ENCODE data around the gene CACNA2D4.

The CACNA2D4 gene

DNA sequence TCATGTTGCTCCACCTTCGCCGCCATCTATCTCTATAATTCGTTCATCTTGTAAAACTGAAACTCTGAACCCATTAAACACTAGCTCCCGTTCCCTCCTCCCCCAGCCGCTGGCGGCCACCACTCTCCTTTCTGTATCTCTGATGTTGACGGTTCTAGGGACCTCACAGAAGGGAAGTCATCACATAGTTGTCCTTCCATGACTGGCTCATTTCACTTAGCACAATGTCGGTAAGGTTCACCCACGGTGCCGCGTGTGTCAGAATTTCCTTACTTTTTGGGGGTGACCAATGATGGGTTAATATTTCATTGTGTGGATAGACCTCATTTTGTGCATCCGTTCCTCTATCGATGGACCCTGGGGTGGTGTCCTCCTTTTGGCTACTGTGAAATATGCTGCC, 2.0 kb upstream of the CACNA2D4 start:
- Histone ChIP-seq H4K20me1 (no peaks in the 10 kb centered on the region), H3K4me3 (peak overlapping the region; percentile 70), H3K27ac (peak overlapping the region; percentile 95), H3K4me1 (peaks cover 97% of the 10 kb centered on the region), H3K36me3 (no peaks in the 10 kb centered on the region), H3K9ac (peak overlapping the region; percentile 72), H3K27me3 (no peaks in the 10 kb centered on the region), H3K9me3 (no peaks in the 10 kb centered on the region), H3K4me2 (peak overlapping the region; percentile 94)
- no peak for TF ChIP-seq Cebpa-rat (IDR thresholded peaks at IDR 0.05)

- no peaks in the 10 kb centered on the region for H4K20me1 ChIP-seq
- H3K4me1 ChIP-seq: peaks cover 97% of the 10 kb centered on the region
- no peaks in the 10 kb centered on the region for H3K36me3 ChIP-seq
- H3K27me3 ChIP-seq: no peaks in the 10 kb centered on the region
- peak overlapping the region; percentile 70 for H3K4me3 ChIP-seq
- no peaks in the 10 kb centered on the region for H3K9me3 ChIP-seq
- peak overlapping the region; percentile 88; the same call in 1 of the 2 replicates for H3K9ac ChIP-seq
- no peak for TF ChIP-seq Cebpa-rat (IDR thresholded peaks at IDR 0.05)
- peak overlapping the region; percentile 95 for H3K27ac ChIP-seq
- peak overlapping the region; percentile 94 for H3K4me2 ChIP-seq
Measured at GRCh38 chr12:1919763-1920162, 1.3 kb upstream of the CACNA2D4 start.

DNA sequence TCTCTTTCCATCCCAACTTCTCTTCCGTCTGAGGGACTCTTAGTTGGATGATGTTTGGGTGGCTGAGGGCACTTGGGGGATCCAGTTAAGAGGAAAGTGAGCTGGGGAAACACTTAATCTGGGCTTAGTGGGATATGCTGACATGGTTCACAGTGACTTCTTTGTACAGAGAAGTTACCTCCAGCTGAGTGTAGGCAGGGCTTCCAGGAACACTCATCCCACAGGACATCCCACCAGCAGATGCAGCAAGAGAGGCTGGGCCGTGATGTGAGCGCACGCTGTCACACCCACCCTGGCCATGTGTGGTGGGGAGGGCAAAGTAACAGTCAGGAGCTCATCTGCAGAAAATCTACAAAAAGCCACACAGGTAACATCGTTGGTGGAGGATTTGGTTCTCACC, 832 bp upstream of the CACNA2D4 start:
- Histone ChIP-seq H3K4me2 (peak overlapping the region; percentile 94), H3K27ac (peak overlapping the region; percentile 95), H3K9me3 (no peaks in the 10 kb centered on the region), H3K4me1 (peaks cover 97% of the 10 kb centered on the region), H4K20me1 (no peaks in the 10 kb centered on the region), H3K36me3 (no peaks in the 10 kb centered on the region), H3K4me3 (peak overlapping the region; percentile 70), H3K27me3 (no peaks in the 10 kb centered on the region), H3K9ac (peak overlapping the region; percentile 88)
- TF ChIP-seq Cebpa-rat (IDR thresholded peaks at IDR 0.05): no peak

DNA sequence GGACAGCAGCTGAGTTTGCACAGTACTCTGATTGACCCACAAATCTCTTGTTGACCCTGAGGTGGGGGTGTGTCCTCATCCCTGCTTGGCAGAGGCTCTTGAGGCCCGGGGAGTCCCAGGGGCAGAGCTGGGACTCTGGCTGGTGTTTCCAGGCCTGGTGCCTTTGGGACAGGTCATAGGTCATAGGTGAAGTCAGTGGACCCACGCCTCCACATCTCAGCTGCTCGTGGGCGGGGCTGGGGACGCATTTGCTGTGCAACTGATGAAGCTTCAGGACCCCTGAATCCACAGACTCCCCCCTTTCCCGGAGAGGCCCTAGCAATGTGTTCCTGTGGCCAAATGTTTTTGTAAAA, 408 bp upstream of the CACNA2D4 start:
- Histone ChIP-seq H3K9ac (peak overlapping the region; percentile 88), H3K4me1 (peaks cover 97% of the 10 kb centered on the region), H3K27ac (peak overlapping the region; percentile 95), H3K27me3 (no peaks in the 10 kb centered on the region), H4K20me1 (no peaks in the 10 kb centered on the region), H3K36me3 (no peaks in the 10 kb centered on the region), H3K4me2 (peak overlapping the region; percentile 94), H3K4me3 (peak overlapping the region; percentile 70), H3K9me3 (no peaks in the 10 kb centered on the region)
- no peak for TF ChIP-seq Cebpa-rat (IDR thresholded peaks at IDR 0.05)

DNA sequence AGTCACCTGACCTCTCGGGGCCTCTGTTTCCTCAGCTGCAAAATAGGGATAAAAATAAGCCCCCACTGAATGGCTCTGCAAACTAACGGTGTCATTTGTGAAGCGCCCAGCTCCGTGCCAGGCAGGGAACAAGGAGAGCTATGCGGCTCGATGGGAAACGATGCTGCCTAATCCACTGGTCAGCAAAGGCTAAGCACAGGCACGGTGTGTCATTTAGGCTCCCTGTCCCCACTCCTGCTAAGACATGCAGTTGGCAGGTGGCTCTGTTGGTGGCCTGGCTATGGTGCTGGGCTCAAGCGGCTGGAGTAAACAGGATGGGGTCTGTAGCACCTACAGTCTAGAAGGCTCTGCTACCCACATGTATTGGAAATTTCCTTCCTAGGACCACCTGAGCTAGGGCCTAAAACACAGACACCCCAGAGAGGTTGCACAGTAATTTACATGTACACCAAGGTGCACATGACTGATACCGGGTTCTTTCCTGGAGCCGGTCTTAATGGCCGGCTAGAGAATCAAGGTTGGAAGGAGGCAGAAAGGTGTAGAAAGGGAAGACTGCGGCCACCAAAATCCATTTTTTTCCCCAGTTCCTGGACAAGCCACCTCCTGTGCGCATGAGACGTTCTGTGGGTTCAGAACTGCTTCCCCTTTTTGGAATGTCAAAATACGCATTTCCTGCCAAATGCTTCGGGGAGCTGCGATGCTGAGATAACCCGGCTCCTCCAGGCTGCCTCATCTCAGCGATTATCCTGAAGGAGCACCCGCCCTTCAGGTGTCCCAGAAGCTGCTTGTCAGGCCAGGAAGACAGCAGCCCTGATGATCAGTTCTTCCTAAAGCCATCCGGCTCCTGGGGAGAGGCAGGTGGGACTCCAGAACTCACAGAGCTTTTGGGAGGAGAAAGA, 1.0 kb downstream of the CACNA2D4 start:
- H3K9ac ChIP-seq: peak overlapping the region; percentile 88
- no peaks in the 10 kb centered on the region for H3K9me3 ChIP-seq
- no peaks in the 10 kb centered on the region for H4K20me1 ChIP-seq
- no peaks in the 10 kb centered on the region for H3K27me3 ChIP-seq
- H3K4me2 ChIP-seq: peak overlapping the region; percentile 94
- H3K4me1 ChIP-seq: peaks cover 97% of the 10 kb centered on the region
- TF ChIP-seq Cebpa-rat (IDR thresholded peaks at IDR 0.05): no peak
- H3K4me3 ChIP-seq: peak overlapping the region; percentile 70
- H3K36me3 ChIP-seq: no peaks in the 10 kb centered on the region; the same call in 1 of the 2 replicates
- H3K27ac ChIP-seq: peak overlapping the region; percentile 95

GRCh38 chr12:1916371-1917171, 1.9 kb downstream of the CACNA2D4 start:
- no peak for TF ChIP-seq Cebpa-rat (IDR thresholded peaks at IDR 0.05)
- Histone ChIP-seq H3K4me2 (peak overlapping the region; percentile 94), H3K4me3 (peak overlapping the region; percentile 70), H3K27me3 (no peaks in the 10 kb centered on the region), H3K4me1 (peaks cover 99% of the 10 kb centered on the region), H3K9ac (peak overlapping the region; percentile 88), H4K20me1 (no peaks in the 10 kb centered on the region), H3K9me3 (no peaks in the 10 kb centered on the region), H3K36me3 (no peaks in the 10 kb centered on the region; the same call in 1 of the 2 replicates), H3K27ac (peak overlapping the region; percentile 95)

DNA sequence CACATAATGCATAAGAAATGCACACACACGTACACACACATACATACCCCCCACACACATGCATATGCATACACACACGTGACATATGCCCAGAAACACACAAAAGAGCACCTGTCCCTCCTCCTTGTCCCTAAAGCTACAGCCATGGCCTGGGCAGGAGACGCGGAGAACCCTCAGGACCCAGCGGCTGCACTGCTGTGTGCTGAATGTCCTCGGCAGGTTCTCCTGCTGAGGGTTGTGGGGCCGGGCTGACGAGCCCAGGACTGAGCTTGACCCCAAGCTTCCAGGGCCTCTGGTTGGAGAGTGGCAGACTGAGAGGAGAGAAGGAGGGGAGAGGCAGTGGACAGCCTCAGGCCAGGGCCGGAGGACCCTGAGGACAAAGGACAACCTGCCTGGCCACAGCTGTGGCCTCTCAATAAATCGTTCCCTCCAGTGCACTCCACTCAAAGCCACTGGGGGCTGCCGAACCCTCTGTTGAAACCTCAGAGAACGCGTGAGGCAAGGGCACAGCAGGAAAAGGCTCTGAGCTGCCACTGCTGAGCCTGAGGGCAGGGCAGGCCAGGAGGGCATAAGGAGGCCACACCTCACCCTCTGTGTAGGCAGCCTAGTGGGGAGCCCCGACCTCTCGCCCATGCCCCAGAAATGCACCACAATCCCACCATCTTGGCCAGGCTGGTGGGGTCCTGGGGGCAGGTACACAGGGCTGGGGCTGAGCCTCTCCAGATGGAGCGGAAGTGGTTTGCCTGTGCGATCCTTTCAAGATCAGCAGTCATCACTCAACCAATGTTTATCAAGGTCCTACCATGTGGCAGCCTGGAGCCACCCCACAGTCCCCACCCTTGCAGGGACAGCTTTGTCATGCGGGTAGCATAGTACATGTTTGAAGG, 3.1 kb downstream of the CACNA2D4 start:
- Histone ChIP-seq H3K4me3 (peak overlapping the region; percentile 23; the same call in 1 of the 2 replicates), H3K4me1 (peaks cover 91% of the 10 kb centered on the region), H3K27me3 (no peaks in the 10 kb centered on the region), H4K20me1 (no peaks in the 10 kb centered on the region), H3K9ac (peak overlapping the region; percentile 88; the same call in 1 of the 2 replicates), H3K4me2 (peak overlapping the region; percentile 94), H3K9me3 (no peaks in the 10 kb centered on the region), H3K36me3 (peaks cover under 1% of the 10 kb centered on the region; the same call in 1 of the 2 replicates), H3K27ac (peak overlapping the region; percentile 95)
- no peak for TF ChIP-seq Cebpa-rat (IDR thresholded peaks at IDR 0.05)

DNA sequence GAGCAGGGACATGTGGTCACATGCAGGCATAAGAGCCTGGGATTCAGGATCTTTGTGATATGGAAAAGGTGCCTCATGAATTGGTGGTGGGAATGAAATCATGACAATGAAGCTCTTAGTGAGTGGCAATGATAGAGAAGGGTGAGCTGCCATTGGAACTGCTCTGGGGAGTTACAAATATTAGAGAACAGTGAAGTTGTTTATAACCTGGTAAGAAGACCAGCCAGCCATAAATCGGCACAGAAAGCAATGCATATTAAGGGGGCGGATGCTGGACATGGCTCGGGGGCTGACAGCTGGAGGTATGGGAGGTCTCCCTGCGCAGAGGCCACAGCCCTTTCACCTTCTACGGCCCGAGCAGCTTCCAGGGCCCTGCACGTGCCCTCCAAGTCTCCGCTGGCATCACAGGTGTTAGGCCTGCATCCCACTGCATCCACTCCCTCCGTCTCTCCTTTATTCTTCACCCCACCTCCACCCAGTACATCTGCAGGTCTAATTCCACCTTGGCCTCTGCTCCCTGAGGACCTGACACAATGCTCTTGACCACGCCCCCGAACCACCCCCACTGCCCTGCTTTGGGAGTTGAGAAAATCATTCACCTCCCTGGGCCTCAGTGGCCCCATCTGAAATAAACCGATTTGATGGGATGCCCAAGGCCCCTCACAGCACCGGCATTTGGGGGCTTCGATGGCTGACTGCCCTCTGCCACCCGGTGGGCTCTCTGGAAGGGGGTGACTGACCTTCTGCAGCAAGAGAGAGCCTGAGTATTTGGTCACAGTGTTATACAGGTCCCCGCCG, 4.1 kb downstream of the CACNA2D4 start:
- peaks cover 10% of the 10 kb centered on the region; the same call in 1 of the 2 replicates for H3K36me3 ChIP-seq
- peaks cover 81% of the 10 kb centered on the region for H3K4me1 ChIP-seq
- no peaks in the 10 kb centered on the region for H3K27me3 ChIP-seq
- H3K4me3 ChIP-seq: no peak overlapping the region
- H3K9ac ChIP-seq: no peak overlapping the region
- no peak for TF ChIP-seq Cebpa-rat (IDR thresholded peaks at IDR 0.05)
- H3K27ac ChIP-seq: peak overlapping the region; percentile 95
- no peaks in the 10 kb centered on the region for H3K9me3 ChIP-seq
- no peaks in the 10 kb centered on the region for H4K20me1 ChIP-seq
- peak overlapping the region; percentile 94 for H3K4me2 ChIP-seq
